IPS DF 19.7 (cell line): ENCODE results near the gene NLRP3.

Experiments
- DNase-seq: peaks from one replicate; pipeline ENCODE4 v3.0.0-alpha.2; 2013; ENCODE audit warnings: low read depth, low spot score

NLRP3 gene

DNA sequence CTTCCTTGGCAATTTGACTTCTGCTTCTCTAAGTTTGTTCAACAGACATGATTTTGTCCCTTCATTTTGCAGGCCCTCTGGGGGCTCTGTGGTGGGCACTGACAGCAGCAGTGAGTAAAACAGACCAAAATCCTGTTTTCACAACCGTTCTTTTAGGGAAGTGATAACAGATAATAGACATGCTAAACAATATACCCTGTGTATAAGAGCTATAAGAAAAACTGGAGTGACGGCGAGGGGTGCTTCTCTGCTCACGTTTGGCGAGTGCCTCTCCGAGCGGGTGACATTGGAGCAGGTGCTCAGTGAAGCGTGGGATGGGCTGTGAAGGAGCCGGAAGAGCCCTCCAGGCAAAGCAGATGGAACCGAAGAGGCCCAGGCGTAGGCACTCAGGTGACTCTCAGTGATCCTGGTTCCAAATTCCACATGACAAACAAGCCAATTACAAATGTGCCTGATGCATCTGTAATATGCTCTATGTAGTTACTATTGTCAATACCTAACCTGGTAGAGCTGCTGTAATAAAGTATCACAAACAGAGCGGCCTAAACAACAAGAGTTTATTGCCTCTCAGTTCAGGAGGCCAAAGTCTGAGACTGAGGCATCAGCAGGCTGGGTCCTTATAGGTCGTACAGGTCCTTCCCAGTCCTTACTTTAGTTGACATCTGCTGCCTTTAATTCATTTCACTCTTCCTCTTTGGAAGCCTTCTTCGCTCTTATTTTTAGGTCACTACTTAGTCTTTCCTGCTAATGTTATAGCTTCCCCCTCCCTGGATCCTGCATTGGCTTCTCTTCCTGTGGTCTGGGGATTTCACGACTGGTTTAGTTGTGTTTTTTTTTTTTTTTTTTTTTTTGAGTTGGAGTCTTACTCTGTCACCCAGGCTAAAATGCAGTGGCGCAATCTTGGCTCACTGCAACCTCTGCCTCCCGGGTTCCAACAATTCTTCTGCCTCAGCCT is 21.9 kb downstream of the NLRP3 start:
- DNase-seq = no peak

DNA sequence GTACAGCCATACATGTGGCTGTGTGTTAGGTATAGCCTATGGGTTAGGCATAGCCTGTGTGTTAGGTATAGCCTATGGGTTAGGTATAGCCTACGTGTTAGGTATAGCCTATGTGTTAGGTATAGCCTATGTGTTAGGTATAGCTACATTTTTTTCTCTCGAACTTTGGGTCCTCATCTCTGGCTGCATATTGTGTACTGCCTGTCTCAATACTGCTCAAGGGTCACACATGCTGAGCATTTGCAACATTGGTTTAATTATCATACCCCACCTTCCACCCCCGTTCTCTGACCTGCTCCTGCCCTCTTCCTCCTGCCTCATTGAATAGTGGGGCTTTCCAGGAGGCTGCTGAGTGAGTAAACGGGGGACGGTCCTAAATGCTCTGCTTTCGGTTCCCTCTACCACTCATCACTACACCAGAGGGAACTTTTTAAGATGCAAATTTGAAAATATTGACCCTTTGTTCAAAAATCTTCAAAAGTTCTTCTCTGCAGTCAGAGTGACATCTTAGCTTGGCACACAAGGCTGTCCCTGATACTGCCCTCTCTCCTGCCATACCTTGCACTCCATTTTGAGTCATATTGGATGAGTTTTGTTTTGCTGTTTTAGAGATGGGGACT is 24.1 kb downstream of the NLRP3 start:
- DNase-seq = no peak

DNA sequence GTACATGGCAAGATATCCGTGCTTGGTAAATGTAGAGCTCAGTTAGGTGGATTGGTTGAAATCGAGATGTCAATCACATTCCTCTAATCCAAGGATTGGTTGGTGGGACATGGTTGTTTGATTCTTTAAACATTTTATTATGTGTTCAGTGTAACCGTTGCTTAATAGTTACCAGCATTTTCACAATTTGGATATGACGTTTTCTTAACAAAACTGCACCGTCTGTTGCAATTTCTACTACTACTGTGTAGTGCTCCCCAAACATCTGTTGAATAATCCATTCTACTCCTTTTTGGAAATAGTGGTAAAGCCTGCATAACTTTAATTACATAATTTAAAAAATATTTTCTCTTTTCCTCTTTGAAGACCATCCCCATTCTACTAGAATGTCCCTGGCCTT is 25.6 kb downstream of the NLRP3 start:
- no peak for DNase-seq

DNA sequence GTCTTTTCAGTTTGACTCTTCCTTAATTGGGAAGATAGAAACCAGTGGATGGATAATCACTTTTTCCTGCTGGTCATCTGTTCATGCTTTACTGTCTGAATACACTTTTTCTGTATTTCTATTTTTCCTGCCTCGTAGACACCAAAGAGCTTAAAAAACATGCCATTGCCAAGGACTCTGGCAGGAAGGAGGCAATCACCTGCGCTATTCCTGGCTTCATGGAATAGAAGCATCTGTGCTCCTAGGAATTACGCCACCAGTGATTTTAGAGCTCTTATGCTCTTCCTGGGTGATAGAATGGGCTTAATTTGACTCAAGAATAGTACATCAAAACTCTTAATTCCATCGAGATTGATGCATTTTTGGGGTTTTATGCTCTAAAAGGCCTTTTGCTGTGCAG is 26.2 kb downstream of the NLRP3 start:
- no peak for DNase-seq

DNA sequence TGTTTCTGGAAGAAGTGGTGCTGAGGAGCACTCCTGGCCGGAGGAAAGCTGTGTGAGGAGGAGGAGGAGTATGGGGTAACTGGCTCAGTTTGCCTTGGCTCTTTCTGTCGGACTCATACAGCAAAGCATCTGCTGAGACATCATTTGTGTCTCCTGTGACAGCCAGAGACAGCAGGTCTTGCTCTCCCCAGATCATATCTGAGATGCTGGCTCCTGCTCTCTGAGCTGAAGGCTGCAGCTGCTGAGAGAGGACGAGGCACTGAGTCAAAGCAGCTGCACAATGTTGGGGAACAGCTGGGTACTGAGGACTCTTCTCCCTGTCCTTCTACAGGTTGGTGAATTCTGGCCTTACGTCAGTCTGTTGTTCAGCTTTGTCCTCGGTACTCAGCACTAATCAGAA is 27.7 kb downstream of the NLRP3 start:
- DNase-seq = no peak

DNA sequence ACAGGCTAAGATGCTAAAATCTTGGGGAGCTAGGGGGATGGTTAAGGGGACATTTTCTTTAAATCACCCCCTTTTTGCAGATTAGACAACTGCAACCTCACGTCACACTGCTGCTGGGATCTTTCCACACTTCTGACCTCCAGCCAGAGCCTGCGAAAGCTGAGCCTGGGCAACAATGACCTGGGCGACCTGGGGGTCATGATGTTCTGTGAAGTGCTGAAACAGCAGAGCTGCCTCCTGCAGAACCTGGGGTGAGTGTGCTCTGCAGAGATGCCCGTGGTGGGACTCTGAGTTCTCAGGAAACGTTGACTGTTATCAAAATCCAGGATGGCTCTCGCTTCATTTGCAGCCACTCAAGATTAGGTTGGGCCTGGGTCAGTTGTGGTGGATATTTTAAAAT is 28.6 kb downstream of the NLRP3 start:
- no peak for DNase-seq

DNA sequence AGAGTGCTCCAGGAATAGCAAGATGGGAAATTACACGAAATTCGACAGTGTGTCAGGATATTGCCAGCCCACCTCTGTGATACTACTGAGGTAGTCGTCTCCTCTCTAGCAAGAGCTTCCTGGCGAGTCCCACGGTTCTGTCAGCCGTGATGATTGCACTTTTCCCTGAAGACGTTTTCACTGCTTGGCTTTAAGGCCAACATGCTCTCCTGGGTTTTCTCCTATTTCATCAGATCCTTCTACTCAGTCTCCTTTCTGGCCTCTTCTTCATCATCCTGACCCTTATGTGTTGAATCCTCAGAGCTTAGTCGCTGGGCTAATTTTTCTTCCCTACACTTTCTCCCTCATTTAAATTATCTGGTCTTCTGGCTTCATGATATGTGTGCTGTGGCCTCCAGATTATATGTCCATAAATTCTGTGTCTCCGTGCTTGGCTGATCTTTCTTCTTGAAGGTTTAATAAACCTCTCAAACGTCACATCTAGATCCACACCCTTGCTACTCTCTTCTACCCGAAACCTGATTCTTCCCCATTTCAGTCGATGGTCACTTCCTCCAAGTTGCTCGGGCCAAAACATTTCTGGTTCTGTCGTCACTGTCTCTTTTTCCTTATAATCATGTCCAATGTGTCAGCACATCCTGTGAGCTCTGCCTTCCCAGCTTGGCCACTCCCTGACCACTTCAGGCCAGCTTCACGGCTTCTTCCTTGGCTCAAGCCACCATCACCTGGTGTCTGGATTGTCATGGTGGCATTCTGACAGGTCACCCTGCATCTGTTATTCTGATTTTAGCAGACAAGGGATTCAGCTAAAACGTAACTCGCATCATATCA is 29.8 kb downstream of the NLRP3 start:
- no peak for DNase-seq

DNA sequence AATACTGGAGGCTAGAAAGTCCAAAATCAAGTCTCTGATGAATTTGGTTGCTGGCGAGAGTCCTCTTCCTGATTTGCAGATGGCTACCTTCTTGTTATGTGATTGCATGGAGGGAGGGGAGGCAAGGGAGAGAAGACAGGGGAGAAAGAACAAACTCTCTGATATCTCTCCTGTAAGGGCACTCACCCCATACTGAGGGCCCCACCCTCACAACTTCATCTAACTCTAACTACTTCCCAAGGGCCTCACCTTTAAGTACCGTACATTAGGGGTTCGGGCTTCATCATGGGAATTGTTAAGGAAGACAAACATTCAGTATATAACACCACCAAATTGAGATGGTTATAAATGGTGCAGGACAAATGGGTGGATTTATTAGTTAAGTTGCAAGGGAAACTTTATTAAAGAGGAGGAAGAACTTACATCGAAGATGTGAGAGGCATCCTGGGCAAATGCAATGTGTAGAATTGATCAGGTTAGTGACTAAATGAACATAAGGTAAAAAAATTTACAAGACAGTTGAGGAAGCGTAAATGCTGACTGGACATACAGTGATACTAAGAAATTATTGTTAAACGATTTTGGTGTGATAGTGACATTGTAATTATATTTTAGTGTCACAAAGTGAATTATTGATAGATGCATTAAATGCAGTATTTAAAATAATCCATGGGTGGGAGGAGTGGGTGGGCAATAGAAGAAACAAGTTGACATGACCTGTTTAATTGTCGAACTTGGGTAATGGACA is 31.4 kb downstream of the NLRP3 start:
- DNase-seq = no peak

DNA sequence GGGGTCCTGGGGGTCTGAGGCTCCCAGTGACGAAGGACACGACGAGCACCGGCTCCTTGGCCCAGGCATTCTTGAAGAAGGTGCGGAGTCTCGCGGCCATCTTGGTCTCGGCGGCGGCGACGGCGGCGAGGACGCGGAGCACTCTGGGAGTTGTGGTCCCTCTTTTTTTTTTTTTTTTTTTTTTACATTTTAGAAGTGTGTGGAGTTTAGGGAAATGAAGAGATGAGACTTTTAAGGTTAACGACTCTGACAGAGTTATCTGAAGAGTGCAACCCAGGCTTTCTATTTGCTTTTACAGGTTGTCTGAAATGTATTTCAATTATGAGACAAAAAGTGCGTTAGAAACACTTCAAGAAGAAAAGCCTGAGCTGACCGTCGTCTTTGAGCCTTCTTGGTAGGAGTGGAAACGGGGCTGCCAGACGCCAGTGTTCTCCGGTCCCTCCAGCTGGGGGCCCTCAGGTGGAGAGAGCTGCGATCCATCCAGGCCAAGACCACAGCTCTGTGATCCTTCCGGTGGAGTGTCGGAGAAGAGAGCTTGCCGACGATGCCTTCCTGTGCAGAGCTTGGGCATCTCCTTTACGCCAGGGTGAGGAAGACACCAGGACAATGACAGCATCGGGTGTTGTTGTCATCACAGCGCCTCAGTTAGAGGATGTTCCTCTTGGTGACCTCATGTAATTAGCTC is 32.3 kb downstream of the NLRP3 start:
- DNase-seq = peak; percentile 38

DNA sequence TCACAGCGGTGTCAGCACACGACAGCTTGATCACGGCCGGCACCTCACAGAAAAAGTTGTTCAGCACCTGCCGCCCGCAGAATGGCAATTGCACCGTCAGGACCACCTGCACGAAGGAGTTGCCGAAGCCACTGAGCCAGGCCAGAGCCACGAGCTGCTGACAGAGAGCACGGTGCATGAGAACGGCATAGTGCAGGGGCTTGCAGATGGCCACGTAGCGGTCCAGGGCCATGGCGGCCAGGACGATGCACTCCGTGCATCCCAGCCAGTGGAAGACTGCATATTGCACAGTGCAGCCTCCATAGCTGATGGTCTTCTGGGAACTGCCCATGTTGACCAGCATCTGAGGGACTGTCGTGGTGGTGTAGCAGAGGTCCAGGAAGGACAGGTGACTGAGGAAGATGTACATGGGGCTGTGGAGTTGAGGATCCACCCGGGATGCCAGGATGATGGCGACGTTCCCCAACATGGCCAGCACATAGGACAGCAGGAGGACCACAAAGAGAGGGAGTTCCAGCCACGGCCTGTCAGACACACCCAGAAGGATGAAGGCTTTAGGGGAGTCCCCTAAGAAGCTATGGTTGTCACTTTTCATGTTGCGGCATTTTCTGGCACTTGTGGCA is 35.5 kb downstream of the NLRP3 start:
- no peak for DNase-seq

DNA sequence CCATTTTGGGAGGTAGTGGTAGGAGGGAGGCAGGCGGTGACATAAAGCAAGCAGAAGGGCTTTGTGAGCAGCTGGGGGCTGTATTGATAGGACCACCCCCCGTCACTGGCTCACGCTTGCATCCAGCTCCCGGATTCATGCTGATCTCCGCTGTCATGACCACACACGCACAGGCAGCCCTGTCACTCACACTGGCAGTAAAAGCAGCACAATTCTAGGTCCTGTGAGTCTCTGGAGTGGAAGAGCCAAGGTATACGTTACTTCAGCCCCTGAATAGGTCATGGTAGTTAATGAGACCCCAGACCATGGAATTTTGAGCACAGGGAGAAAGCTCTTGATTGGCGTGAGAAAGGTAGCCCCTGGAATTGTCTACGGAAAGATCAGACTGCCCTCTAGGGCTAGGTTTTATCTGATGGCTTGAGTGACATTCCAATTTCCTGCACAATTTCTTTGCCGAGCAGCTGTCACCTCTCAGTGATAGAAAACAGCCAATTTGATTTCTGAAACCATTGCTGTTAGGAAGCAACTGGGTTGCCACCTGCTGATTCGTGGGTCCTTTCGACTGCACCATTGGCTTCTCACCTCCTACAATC is 36.6 kb downstream of the NLRP3 start:
- DNase-seq = no peak

DNA sequence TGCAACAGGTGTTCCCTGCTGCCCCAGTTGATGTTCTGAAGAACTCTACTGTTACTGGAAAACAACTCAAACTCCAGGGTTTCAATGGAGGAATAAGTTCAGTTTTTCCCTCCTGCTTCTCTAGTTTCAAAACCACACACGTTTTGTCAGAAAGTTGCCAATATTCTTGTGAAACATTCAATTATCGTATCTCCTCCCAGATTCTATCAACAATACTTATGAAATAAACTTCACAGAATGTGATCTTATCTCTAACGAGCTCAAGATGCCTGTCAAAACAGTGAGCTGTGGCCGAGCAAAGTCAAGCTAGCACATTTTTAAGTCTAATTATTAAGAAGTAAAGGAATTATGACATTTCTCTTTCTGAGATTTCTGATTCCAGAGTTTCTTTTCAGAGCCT is 37.3 kb downstream of the NLRP3 start:
- DNase-seq = no peak

DNA sequence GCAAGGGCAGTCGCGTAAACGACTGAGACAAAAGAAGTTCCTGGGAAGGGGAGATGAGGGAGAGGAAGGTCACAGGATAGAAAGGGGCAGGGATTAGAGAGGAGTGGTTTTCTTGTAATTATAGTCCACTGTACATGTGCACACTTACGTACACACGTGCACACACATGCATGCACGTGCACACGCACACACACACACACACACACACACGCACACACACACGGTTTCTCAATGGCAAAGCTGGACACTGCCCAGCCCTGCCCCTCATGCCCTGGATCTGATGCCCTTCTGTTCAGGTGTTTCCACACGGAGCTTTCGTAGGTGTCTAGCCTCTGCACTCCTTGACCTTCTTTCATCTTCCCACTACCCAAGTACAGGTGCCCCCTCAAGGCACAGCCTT is 38.0 kb downstream of the NLRP3 start:
- no peak for DNase-seq

DNA sequence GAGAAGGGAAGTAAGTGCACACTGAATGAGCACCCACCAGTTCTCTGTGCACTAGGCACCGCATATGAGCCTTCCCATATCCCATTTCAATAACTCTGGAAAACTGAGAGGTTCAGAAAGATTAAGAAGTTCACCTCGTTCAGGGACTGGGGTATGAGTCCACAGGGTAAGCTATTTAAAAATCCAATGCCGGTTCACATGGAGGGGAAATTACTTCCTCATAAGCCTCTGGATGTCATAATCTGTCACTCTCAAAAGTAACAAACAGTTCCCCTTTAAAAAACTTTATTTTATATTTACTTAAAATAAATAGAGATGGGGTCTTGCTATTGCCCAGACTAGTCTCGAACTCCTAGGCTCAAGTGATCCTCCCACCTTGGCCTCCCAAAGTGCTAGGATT is 40.0 kb downstream of the NLRP3 start:
- DNase-seq = no peak

DNA sequence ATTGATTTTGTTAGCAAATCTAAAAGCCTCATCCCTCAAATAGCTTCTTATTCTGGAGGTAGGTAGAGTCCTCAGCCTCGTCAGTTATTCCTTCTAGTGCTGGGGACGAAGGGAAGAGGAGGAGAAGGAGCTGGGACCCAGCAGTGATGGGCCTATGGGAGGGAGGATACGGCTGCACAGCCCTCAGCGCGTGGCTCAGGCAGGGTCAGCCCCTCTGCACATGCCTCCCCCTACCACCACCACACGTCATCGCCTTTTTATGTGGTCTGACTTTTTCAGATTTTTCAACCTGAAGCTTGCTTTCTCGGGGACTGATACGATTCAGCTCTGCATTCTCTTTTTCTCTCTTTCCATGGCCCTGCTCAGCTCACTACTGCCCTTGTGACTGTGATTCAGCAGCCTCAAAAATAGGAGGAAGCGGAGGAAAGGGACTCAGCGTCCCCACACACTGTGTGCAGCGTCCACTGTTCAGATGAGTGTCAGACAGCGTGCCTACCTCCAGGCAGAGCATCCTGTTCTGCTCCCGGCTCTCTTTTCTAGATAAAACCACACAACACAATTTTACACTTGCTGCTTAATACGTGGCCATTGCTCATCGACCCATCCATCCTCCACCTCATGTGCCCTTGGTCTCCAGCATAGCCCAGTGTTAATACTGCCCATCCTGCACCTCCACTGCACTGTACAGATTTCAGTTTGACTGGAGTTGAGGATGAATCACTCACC is 41.1 kb downstream of the NLRP3 start:
- DNase-seq = no peak

DNA sequence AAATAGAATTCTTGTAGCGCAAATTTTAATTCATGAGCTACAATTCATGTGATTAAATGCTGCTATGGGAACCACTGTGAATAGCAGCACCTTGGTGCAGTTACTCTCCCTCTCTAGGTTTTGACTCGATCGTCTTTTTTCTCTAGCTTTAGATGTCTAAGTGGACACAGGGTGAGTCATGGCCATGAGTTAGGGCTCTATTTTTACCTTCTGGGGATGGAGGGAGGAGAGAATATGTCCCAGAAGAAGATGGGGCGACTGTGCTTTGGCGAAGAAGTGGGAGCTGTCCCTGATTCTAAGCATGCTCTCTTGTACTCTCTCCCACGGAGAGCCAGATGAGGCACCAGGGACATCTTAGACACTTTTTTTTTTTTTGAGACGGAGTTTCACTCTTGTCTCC is 43.5 kb downstream of the NLRP3 start:
- no peak for DNase-seq

DNA sequence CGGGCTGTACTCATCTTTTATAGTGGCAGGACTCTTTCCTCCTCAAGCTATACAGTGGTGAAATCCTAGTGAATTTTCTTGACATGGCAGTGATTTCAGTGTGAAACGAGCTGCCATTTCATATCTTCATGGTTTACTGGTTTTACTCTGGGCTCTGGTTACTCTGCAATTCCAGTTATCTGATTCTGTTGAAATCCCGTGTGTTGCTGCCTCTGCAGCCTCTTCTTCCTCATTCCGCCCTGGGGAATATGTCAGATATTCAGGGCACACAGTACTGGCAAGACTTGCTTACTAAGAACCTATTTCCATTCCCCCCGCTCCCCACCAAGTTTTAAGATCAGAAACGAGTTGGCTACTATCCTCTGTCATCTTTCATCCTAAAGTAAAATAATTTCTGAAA is 49.8 kb downstream of the NLRP3 start:
- DNase-seq = no peak

DNA sequence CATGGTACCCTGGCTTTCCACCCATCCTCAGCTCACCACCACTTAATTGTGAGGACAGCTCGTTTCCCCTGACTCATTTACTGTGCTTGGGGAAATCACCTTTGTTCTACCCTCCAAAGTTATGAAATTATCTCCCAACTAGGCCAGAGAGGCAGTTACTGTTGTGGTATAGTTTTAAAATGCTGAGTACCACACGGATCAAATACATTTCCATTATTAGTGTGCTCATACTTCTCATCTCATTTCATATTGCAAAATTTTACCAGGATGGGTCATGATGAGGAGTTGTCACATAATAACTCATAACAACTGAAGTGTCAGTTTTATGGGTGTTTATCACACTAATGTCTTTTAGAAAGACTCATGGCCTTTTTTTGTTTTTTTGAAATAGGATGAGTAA is 51.2 kb downstream of the NLRP3 start:
- no peak for DNase-seq

DNA sequence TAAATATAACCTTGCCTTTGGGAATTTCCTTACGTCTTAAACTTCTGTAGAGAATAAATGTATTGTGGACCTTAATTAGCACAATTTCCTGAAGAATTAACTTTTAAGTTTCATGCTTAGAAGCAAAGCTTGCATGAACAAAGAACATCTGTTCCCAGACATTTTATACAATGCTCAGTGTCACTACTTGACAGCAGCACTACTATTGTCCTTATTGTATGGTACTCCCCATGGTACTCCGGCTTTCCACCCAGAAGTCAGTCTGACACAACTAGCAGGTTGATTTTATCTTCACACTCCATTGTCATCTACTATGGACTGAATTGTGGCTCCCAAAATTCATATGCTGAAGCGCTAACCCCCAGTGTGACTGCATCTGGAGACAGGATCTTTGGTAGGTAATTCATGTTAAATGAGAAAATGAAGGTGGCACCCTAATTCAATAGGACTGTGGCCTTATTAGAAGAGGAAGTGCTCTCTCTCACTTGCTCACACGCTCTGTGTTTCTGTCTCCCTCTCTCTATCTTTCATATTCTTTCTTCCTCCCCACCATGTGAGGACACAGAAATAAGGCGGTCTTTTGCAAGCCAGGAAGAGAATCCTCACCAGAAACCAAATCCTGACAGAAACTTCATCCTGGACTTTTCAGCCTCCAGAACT is 52.6 kb downstream of the NLRP3 start:
- DNase-seq = no peak
